Right hindlimb (tissue), 1 donor: ENCODE results near the gene CLN5.

Experiments
- DNase-seq: peaks from one replicate; pipeline ENCODE4 v3.0.0-alpha.2; 2018

Gene CLN5

GRCh38 chr13:77022341-77022740 lies 30.5 kb downstream of the CLN5 start:
- no peak for DNase-seq

GRCh38 chr13:77026255-77026860 lies 34.5 kb downstream of the CLN5 start:
- peak; percentile 83 for DNase-seq

GRCh38 chr13:77026861-77027621 lies 35.2 kb downstream of the CLN5 start, which contains the start of gene FBXL3:
FBXL3 (minus strand) TSS chr13:77027159; CDS start chr13:77021860, 5,299 bp downstream.
- peak; percentile 94 for DNase-seq

GRCh38 chr13:77028202-77028601 lies 36.3 kb downstream of the CLN5 start:
- DNase-seq = no peak

DNA sequence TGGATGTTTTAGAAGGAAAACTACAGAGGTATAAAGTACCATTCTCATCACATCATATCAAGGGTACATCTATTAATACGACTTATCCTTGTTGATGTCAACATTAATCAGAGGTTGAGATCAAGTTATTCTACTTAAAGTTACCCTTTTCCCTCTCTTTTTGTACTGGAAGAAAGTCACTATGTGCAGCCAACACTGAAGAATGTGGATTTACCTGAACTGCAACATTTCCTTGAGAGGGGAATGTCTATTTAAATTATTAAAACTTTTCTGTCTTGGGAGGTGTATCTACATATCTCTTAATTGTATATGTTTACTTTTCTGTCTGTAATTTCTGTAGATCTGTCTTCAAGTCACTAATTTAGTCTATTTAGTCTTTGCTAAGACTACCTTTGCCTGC lies 37.6 kb downstream of the CLN5 start:
- no peak for DNase-seq

GRCh38 chr13:77031656-77032243 lies 39.9 kb downstream of the CLN5 start:
- DNase-seq = no peak

GRCh38 chr13:77033717-77034302 lies 41.9 kb downstream of the CLN5 start:
- no peak for DNase-seq

DNA sequence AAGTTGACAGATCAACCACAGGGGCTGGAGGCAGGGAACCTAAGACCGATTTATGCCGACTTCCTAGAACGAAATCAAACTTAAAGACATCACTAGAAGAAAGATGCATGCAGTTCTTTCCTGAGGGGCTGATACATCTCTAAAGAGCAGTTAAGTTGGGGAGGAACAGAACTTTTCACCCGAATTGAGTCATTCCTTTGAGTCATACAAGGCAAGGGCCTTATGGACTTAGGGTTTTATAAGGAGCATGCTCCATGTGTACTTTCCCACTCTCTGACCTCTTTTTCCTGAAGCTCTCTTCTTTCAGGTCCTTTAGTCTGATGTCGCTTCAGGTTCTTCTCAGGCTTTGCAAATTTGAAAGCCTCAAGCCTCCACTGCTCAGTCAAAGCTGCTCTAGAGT lies 43.0 kb downstream of the CLN5 start:
- no peak for DNase-seq

GRCh38 chr13:77036279-77036678 lies 44.4 kb downstream of the CLN5 start:
- no peak for DNase-seq

- DNase-seq = no peak
Observed at GRCh38 chr13:77038907-77039480, 47.1 kb downstream of the CLN5 start.

DNA sequence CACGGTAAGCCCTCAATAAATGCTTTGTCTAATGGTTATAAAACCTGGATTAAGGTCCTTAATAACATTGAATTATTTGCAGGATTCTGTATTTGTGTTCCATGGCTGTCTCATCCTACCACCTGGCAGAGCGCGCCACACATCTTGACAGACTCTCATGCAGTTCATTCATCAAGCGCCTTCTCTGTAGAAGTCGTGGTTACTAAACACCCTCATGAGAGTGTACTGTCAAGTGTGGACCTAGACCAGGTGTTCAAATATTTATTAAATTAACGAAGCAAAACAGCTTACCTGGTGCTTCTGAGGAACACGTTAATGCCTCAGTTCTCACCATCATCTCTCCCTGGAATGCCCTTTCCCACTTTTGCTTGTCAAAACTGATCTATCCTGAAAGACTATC lies 48.2 kb downstream of the CLN5 start:
- DNase-seq = no peak

GRCh38 chr13:77040835-77041234 lies 49.0 kb downstream of the CLN5 start:
- no peak for DNase-seq

- no peak for DNase-seq
Observed at GRCh38 chr13:77042566-77043177, 50.8 kb downstream of the CLN5 start.

- DNase-seq = no peak
Observed at GRCh38 chr13:77047649-77048343, 55.9 kb downstream of the CLN5 start.

DNA sequence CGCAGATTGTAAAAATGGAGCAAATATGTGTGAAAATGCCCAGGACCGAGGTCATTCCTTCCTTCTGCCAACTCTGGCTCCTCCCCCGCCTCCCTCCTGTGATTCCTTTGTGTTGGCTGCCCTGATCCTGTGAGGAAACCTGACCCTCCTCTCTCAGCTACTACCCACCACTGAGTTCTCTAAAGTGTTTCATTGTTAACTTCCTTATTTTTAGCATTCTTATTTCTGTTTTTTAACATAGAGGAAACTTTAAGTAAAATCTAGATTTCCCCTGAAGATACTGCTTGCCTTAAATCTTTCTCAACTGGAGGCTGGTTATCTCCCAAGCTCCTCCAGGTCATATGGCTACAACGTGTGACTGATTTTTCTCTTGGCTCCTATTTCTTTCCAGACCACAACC lies 56.8 kb downstream of the CLN5 start:
- no peak for DNase-seq

GRCh38 chr13:77053192-77053591 lies 61.3 kb downstream of the CLN5 start:
- no peak for DNase-seq
